K562 (cell line): ENCODE results near the gene GFI1B. TPM values are rescaled to one million over a fixed set of nuclear protein-coding genes. Genes with fewer than 3 reads are reported as not detected.

Source experiments
- ARID1B ChIP-seq: fragments of 450-650 bp; IDR thresholded peaks from 2 replicates; pipeline ENCODE4 v1.6.1; 2016; ENCODE audit warnings: antibody characterized with exemption, mild to moderate bottlenecking, inconsistent platforms
- COPS2 ChIP-seq: fragments of 450-650 bp; conservative IDR thresholded peaks from 2 replicates; pipeline ENCODE4 v1.6.1; 2016; ENCODE audit warnings: mild to moderate bottlenecking, moderate library complexity
- CREB1 ChIP-seq, 2 experiments: sonication (generic) in 1 of 2; formaldehyde crosslinking in 1 of 2; IDR thresholded peaks; 2 replicates each; pipeline versions ENCODE4 v1.6.1 to v1.8.0; 2012 to 2022; ENCODE audit warnings: inconsistent platforms in 1 of 2, mild to moderate bottlenecking in 1 of 2, missing genetic modification reagents in 1 of 2, moderate library complexity in 1 of 2
- ERF ChIP-seq: fragments of 450-650 bp; formaldehyde crosslinking; IDR thresholded peaks from 2 replicates; pipeline ENCODE4 v1.4.0; 2020; ENCODE audit warnings: mild to moderate bottlenecking, mixed read lengths
- FOS ChIP-seq: IDR thresholded peaks from 3 replicates; pipeline ENCODE4 v1.6.1; 2011; ENCODE audit not compliant: insufficient read length; ENCODE audit errors: extremely low read depth
- FOSL1 ChIP-seq: fragments of 200-800 bp; sonication (Bioruptor generic); conservative IDR thresholded peaks from 2 replicates; pipeline ENCODE4 v1.6.1; 2016; ENCODE audit warnings: missing genetic modification characterization, missing compliant biosample characterization
- FOXJ2 ChIP-seq: fragments of 200-800 bp; sonication (Bioruptor generic); IDR thresholded peaks from 2 replicates; pipeline ENCODE4 v1.6.1; 2016; ENCODE audit warnings: missing genetic modification characterization, missing compliant biosample characterization
- KLF10 ChIP-seq: fragments of 250-450 bp; sonication (Bioruptor Pico); IDR thresholded peaks from 2 replicates; pipeline ENCODE4 v1.6.1; 2021; ENCODE audit warnings: matching md5 sums
- MEIS2 ChIP-seq: fragments of 450-650 bp; IDR thresholded peaks from 2 replicates; pipeline ENCODE4 v1.6.1; 2014; ENCODE audit warnings: mild to moderate bottlenecking; ENCODE audit not compliant: partially characterized antibody
- NFYB ChIP-seq: IDR thresholded peaks from 2 replicates; pipeline ENCODE4 v1.6.1; 2011; ENCODE audit warnings: mild to moderate bottlenecking, moderate library complexity; ENCODE audit not compliant: insufficient read length; ENCODE audit errors: extremely low read depth
- SRSF3 ChIP-seq: fragments of 200-400 bp; formaldehyde crosslinking; IDR thresholded peaks from 2 replicates; pipeline ENCODE4 v1.6.1; 2016; ENCODE audit warnings: mild to moderate bottlenecking, low read length, moderate library complexity; ENCODE audit not compliant: insufficient read depth
- THAP7 ChIP-seq: fragments of 250-450 bp; sonication (Bioruptor Pico); IDR thresholded peaks from 2 replicates; pipeline ENCODE4 v1.5.0; 2021
- U2AF2 ChIP-seq: fragments of 200-400 bp; formaldehyde crosslinking; optimal IDR thresholded peaks from 2 replicates; pipeline ENCODE3; 2017; ENCODE audit warnings: low read depth, mild to moderate bottlenecking, low read length
- XRCC4 ChIP-seq: IDR thresholded peaks from one replicate; pipeline ENCODE4 v1.6.1; 2011; ENCODE audit not compliant: insufficient read depth, insufficient read length; ENCODE audit errors: extremely low read depth
- ZBTB11 ChIP-seq, 3 experiments: fragments of 200-800 bp in 1 of 3; fragments of 250-450 bp in 1 of 3; fragments of 450-650 bp in 1 of 3; sonication (Bioruptor Pico) in 1 of 3; sonication (Bioruptor generic) in 1 of 3; formaldehyde crosslinking in 1 of 3; IDR thresholded peaks; 2 replicates each; pipeline versions ENCODE4 v1.6.1 to v1.8.0; 2016 to 2022; ENCODE audit warnings: mild to moderate bottlenecking in 2 of 3, missing genetic modification characterization in 2 of 3, missing compliant biosample characterization in 1 of 3, moderate library complexity in 1 of 3
- ZNF12 ChIP-seq: sonication (generic); formaldehyde crosslinking; IDR thresholded peaks from 2 replicates; pipeline ENCODE4 v1.4.0; 2020; ENCODE audit warnings: mild to moderate bottlenecking, missing genetic modification reagents
- ZNF639 ChIP-seq, 2 experiments: fragments of 200-800 bp in 1 of 2; sonication (Bioruptor generic) in 1 of 2; sonication (generic) in 1 of 2; formaldehyde crosslinking in 1 of 2; IDR thresholded peaks in 1 of 2; conservative IDR thresholded peaks in 1 of 2; 2 replicates each; pipeline versions ENCODE4 v1.5.0 to v1.6.1; 2016 to 2020; ENCODE audit warnings: missing compliant biosample characterization in 1 of 2, missing genetic modification characterization in 1 of 2, missing genetic modification reagents in 1 of 2
- ZNF780A ChIP-seq: fragments of 250-450 bp; sonication (Bioruptor Pico); IDR thresholded peaks from 2 replicates; pipeline ENCODE4 v1.5.0; 2021; ENCODE audit warnings: mild to moderate bottlenecking
- ZNF785 ChIP-seq: fragments of 250-450 bp; sonication (Bioruptor Pico); IDR thresholded peaks from 2 replicates; pipeline ENCODE4 v1.4.0; 2020; ENCODE audit warnings: mild to moderate bottlenecking
- polyA plus RNA-seq, 8 experiments: library from polyadenylated mRNA; depleted of rRNA in 4 of 8; stranded (reverse) in 5 of 8; unstranded in 3 of 8; fragments of >200 nt; fragmentation: Nextera tagmentation in 2 of 8; fragmentation: Illumina TruSeq in 1 of 8; extraction: Ambion mirVana in 2 of 8; extraction: Trizol in 1 of 8; gene quantifications; 2 replicates each; pipeline versions ENCODE4 v1.2.1 to v1.2.3, GENCODE V29; 2011 to 2014; ENCODE audit warnings: inconsistent platforms in 1 of 8, missing spikeins in 1 of 8
- total RNA-seq, 7 experiments: library from RNA; depleted of rRNA in 6 of 7; stranded (reverse); fragments of >200 nt in 6 of 7; fragmentation: Illumina TruSeq in 2 of 7; extraction: Trizol in 2 of 7; gene quantifications; 2 replicates each; pipeline versions ENCODE4 v1.2.1 to v1.2.3, GENCODE V29; 2011 to 2021; ENCODE audit warnings: low replicate concordance in 1 of 7
- TF ChIP-seq, protein P1 (sequence below): sonication (generic); formaldehyde crosslinking; IDR thresholded peaks from 2 replicates; pipeline ENCODE4 v1.4.0; 2020; ENCODE audit warnings: mild to moderate bottlenecking, missing genetic modification reagents

The GFI1B gene
- total and polyA plus RNA-seq, 9 of the 15 experiments (the other 6 are each of a cell fraction or from before 2014, with no cell fraction given), result 8.0 to 75.7 (median 34.5) TPM

GRCh38 chr9:132978451-132979131 is at the start of gene GFI1B (continued):
- TF ChIP-seq CREB1 (IDR thresholded peaks at IDR 0.05), result no peak
- peak; percentile 51; the same call in 1 of the 2 replicates for TF ChIP-seq CREB1 (CRISPR knock-in tag; IDR thresholded peaks at IDR 0.05)
- TF ChIP-seq, protein P1, sequence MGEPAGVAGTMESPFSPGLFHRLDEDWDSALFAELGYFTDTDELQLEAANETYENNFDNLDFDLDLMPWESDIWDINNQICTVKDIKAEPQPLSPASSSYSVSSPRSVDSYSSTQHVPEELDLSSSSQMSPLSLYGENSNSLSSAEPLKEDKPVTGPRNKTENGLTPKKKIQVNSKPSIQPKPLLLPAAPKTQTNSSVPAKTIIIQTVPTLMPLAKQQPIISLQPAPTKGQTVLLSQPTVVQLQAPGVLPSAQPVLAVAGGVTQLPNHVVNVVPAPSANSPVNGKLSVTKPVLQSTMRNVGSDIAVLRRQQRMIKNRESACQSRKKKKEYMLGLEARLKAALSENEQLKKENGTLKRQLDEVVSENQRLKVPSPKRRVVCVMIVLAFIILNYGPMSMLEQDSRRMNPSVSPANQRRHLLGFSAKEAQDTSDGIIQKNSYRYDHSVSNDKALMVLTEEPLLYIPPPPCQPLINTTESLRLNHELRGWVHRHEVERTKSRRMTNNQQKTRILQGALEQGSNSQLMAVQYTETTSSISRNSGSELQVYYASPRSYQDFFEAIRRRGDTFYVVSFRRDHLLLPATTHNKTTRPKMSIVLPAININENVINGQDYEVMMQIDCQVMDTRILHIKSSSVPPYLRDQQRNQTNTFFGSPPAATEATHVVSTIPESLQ (CRISPR knock-in tag), result 0 out of 2 replicates have a peak, but pooled peaks have one; percentile 49
- TF ChIP-seq ZNF639 (CRISPR knock-in tag; conservative IDR thresholded peaks at IDR 0.05 in 1 of 2, IDR thresholded peaks at IDR 0.05 in 1 of 2), result no peak
- TF ChIP-seq FOXJ2 (tag), result peak; percentile 7; the same call in 1 of the 2 replicates
- no peak for TF ChIP-seq ERF (CRISPR knock-in tag)
- no peak for TF ChIP-seq ZNF785 (CRISPR knock-in tag)
- 0 out of 2 replicates have a peak, but pooled peaks have one; percentile 28 for TF ChIP-seq FOSL1
- no peak for TF ChIP-seq THAP7 (CRISPR knock-in tag)
- no peak for TF ChIP-seq XRCC4
- no peak for TF ChIP-seq COPS2
- TF ChIP-seq SRSF3, result no peak
- TF ChIP-seq ARID1B, result peak; percentile 66
- peak; percentile 83 for TF ChIP-seq NFYB
- no peak for TF ChIP-seq ZNF780A (CRISPR knock-in tag)
- peak; percentile 43 for TF ChIP-seq MEIS2
- TF ChIP-seq FOS, result no peak
- TF ChIP-seq KLF10, result no peak
- no peak for TF ChIP-seq ZBTB11 (CRISPR knock-in tag; IDR thresholded peaks at IDR 0.05)
- TF ChIP-seq U2AF2, result no peak
- TF ChIP-seq ZNF12, result no peak
